ENCODE measurements around the gene SUGP2. TPM values are rescaled to one million over a fixed set of nuclear protein-coding genes. Genes with fewer than 3 reads are reported as not detected.
A peak's percentile ranks its signal among the peaks of the same experiment; 100 is the strongest.

Gene SUGP2
- total RNA-seq, result 11.0 and 16.1 TPM in 2 replicates

- DNase-seq (ENCODE audit: low read depth in 2 of 2), result peak; percentile 78 to 89
These were observed at the start of gene SUGP2, which contains the start of gene ARMC6 for GRCh38 chr19:19033426-19034203. TSS of gene SUGP2 (minus strand) at chr19:19033517. CDS start at chr19:19031071, 2,446 bp downstream. TSS of gene ARMC6 (plus strand) at chr19:19033603. CDS start at chr19:19034210, 607 bp downstream.

- DNase-seq (ENCODE audit: low read depth in 2 of 2), result no peak
These were observed 48.4 kb upstream of the SUGP2 start for GRCh38 chr19:19081642-19082151.

GRCh38 chr19:19079571-19079970 is 46.3 kb upstream of the SUGP2 start:
- DNase-seq (ENCODE audit: low read depth in 2 of 2), result no peak

- no peak for DNase-seq (ENCODE audit: low read depth in 2 of 2)
These were observed 45.5 kb upstream of the SUGP2 start for GRCh38 chr19:19078801-19079200.

- DNase-seq (ENCODE audit: low read depth in 2 of 2), result no peak
These were observed 43.8 kb upstream of the SUGP2 start for GRCh38 chr19:19077103-19077502.

- DNase-seq (ENCODE audit: low read depth in 2 of 2), result no peak
These were observed 43.2 kb upstream of the SUGP2 start for GRCh38 chr19:19076476-19076875.

GRCh38 chr19:19075126-19075525 is 41.8 kb upstream of the SUGP2 start:
- peak; percentile 60 to 73 for DNase-seq (ENCODE audit: low read depth in 2 of 2)

- no peak for DNase-seq (ENCODE audit: low read depth in 2 of 2)
These were observed 41.0 kb upstream of the SUGP2 start for GRCh38 chr19:19074196-19074882.

- no peak for DNase-seq (ENCODE audit: low read depth in 2 of 2)
These were observed 38.6 kb upstream of the SUGP2 start for GRCh38 chr19:19071897-19072296.

- no peak for DNase-seq (ENCODE audit: low read depth in 2 of 2)
These were observed 35.6 kb upstream of the SUGP2 start for GRCh38 chr19:19068659-19069654.

- no peak for DNase-seq (ENCODE audit: low read depth in 2 of 2)
These were observed 34.2 kb upstream of the SUGP2 start for GRCh38 chr19:19067276-19068072.

GRCh38 chr19:19064811-19065745 is 31.8 kb upstream of the SUGP2 start:
- DNase-seq (ENCODE audit: low read depth in 2 of 2), result peak in 1 of 2 donors; percentile 18

- DNase-seq (ENCODE audit: low read depth in 2 of 2), result peak in 1 of 2 donors; percentile 9
These were observed 30.9 kb upstream of the SUGP2 start for GRCh38 chr19:19064098-19064722.

- peak; percentile 99 to 100 for DNase-seq (ENCODE audit: low read depth in 2 of 2)
These were observed 30.1 kb upstream of the SUGP2 start, which contains the start of gene SLC25A42 for GRCh38 chr19:19063183-19064097. TSS of gene SLC25A42 (plus strand) at chr19:19063994. CDS start at chr19:19096125, 32,131 bp downstream.

- no peak for DNase-seq (ENCODE audit: low read depth in 2 of 2)
These were observed 29.3 kb upstream of the SUGP2 start for GRCh38 chr19:19062454-19063182.

GRCh38 chr19:19061506-19061905 is 28.2 kb upstream of the SUGP2 start:
- DNase-seq (ENCODE audit: low read depth in 2 of 2), result no peak

All from dermis microvascular lymphatic vessel endothelial cell (primary cell).